CD4-positive, CD25-positive, alpha-beta regulatory T cell (primary cell): ENCODE measurements around the gene PTGER1. TPM values are rescaled to one million over a fixed set of nuclear protein-coding genes. Genes with fewer than 3 reads are reported as not detected.

Experiments
- ATAC-seq, 2 donors: fragments of 150-1000 bp; cut with Tn5 transposase; one replicate each; pipeline ENCODE4 v1.10.0; 2021; ENCODE audit warnings: low read depth in 2 of 2, moderate number of reproducible peaks in 2 of 2, moderate library complexity in 1 of 2
- DNase-seq, 3 donors: peaks; one replicate each; pipeline versions ENCODE4 v3.0.0 to v3.0.0-alpha.2; 2012 to 2022; ENCODE audit warnings: mixed read lengths in 1 of 3
- H3K27ac ChIP-seq: one replicate; pipeline ENCODE4 v1.7.0; 2013; ENCODE audit warnings: mild to moderate bottlenecking, low read length; ENCODE audit not compliant: insufficient read depth, poor library complexity, severe bottlenecking
- H3K27me3 ChIP-seq: one replicate; pipeline ENCODE4 v1.7.0; 2013; ENCODE audit warnings: low read length; ENCODE audit not compliant: control insufficient read depth, insufficient read depth
- H3K36me3 ChIP-seq: one replicate; pipeline ENCODE4 v1.7.0; 2013; ENCODE audit warnings: mild to moderate bottlenecking, low read length, moderate library complexity; ENCODE audit not compliant: control insufficient read depth, insufficient read depth
- H3K4me1 ChIP-seq: 2 replicates; pipeline ENCODE4 v1.7.0; 2013; ENCODE audit warnings: mild to moderate bottlenecking, low read length; ENCODE audit not compliant: insufficient read depth, control insufficient read depth, poor library complexity, severe bottlenecking
- H3K4me3 ChIP-seq: one replicate; pipeline ENCODE4 v1.7.0; 2013; ENCODE audit warnings: low read depth, mild to moderate bottlenecking, low read length, moderate library complexity
- H3K9me3 ChIP-seq, 2 experiments: 1 replicate in 1 of 2; 2 replicates in 1 of 2; pipeline ENCODE4 v1.7.0; 2013; ENCODE audit warnings: low read length in 2 of 2, mild to moderate bottlenecking in 1 of 2, moderate library complexity in 1 of 2; ENCODE audit not compliant: control insufficient read depth in 2 of 2
- H3K27ac Mint-ChIP-seq, 3 donors: one replicate each; pipeline ENCODE4 v1.8.0; 2020 to 2022; ENCODE audit warnings: mild to moderate bottlenecking in 3 of 3, mixed read lengths in 3 of 3, moderate library complexity in 2 of 3
- H3K27me3 Mint-ChIP-seq: one replicate; pipeline ENCODE4 v1.8.0; 2022; ENCODE audit warnings: mild to moderate bottlenecking, mixed read lengths
- H3K36me3 Mint-ChIP-seq: one replicate; pipeline ENCODE4 v1.8.0; 2020; ENCODE audit warnings: mixed read lengths
- H3K4me1 Mint-ChIP-seq, 4 donors: one replicate each; pipeline ENCODE4 v1.8.0; 2020 to 2022; ENCODE audit warnings: mixed read lengths in 4 of 4, mild to moderate bottlenecking in 1 of 4
- H3K4me3 Mint-ChIP-seq, 4 donors: one replicate each; pipeline ENCODE4 v1.8.0; 2020 to 2022; ENCODE audit warnings: mild to moderate bottlenecking in 4 of 4, mixed read lengths in 4 of 4, moderate library complexity in 3 of 4
- H3K9me3 Mint-ChIP-seq, 7 donors: one replicate each; pipeline ENCODE4 v1.8.0; 2020 to 2022; ENCODE audit warnings: mixed read lengths in 7 of 7, mild to moderate bottlenecking in 3 of 7, moderate library complexity in 2 of 7
- polyA plus RNA-seq, 4 donors: library from polyadenylated mRNA; unstranded; fragments of 300-500 nt; fragmentation: Illumina TruSeq; gene quantifications; one replicate each; pipeline ENCODE4 v1.2.3, GENCODE V29; 2021
- total RNA-seq: library from RNA; stranded (reverse); gene quantifications from one replicate; pipeline ENCODE4 v1.2.3, GENCODE V29; 2022

PTGER1 gene
- total and polyA plus RNA-seq, 5 donors from 2014 or later = not detected

DNA sequence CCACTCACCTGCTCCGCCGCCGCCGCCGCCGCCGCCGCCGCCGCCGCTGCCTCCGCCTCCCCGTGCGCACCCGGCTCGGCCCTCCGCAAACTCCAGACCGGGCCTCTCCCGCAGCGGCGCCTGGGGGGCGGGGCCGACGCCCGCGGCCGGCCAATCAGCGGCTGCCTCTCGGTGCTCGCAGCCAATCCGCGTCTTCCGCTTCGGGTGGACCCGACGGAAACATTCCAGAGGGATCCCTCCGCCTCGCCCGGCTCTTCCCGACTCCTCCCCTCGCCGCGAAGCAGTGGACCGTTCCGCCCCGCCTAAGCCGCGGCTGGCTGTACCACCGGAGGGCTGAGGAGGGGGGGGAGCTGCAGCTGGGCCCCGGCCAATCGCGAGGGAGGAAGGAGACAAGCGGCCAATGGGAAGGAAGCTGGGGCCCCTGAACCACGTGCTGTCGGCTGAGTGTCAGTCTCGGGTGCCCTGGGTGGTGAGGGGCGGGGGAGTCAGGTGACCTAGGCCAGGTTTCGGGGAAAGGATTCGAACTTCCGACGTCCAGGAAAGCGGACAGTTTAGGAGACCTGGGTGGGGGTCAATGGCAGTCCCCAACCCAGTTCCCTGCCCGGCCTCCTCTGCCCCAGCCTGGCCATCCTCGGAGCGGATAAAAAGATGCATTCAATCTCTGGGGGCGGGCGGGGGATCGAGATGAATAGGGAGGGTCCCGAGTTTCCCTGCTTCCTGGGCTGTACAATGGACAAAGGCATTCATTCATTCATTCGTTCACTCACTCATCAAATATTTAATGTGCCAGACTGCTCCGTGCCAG, 21.1 kb upstream of the PTGER1 start, which contains the start of gene GIPC1:
GIPC1 (minus strand) TSS at position 99 of the 805 bp plus-strand sequence. CDS start 13,151 bp downstream, outside the sequence.
- peak; percentile 84 for ATAC-seq
- peaks cover 23% of the 10 kb centered on the region for H3K4me1 ChIP-seq
- H3K27ac ChIP-seq = peak within 1 kb of the TSS; percentile 72
- Mint-ChIP-seq H3K9me3 (no peaks in the 10 kb centered on the region), H3K4me1 (peaks cover 4 to 38% (median 14%) of the 10 kb centered on the region in 4 donors), H3K4me3 (peak within 1 kb of the TSS; percentile 89 to 95 (median 90)), H3K27me3 (no peaks in the 10 kb centered on the region), H3K36me3 (peaks cover 10% of the 10 kb centered on the region), H3K27ac (peak within 1 kb of the TSS; percentile 81 to 91 (median 86))
- peak within 1 kb of the TSS; percentile 79 for H3K4me3 ChIP-seq
- peaks cover 4% of the 10 kb centered on the region for H3K36me3 ChIP-seq
- no peaks in the 10 kb centered on the region for H3K9me3 ChIP-seq
- H3K27me3 ChIP-seq = no peaks in the 10 kb centered on the region
- peak; percentile 79 to 86 (median 84) for DNase-seq

DNA sequence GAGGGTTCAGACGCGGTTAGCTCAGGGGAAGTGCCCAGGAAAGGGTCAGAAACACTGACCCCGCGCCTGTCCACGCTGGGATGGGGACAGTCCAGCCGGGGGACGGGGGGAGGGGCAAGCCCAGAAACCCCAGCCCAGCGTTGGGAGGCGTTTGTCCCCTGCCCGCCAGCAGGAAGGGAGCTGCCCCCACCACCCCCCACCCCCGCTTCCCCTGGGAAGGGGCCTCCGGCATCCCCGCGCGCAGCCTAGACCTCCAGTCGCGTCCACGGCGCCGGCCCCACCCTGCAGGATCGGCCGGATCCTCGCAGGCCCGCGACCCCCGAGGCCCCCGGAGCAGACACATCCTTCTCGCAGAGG, 20.5 kb upstream of the PTGER1 start:
- H3K4me1 Mint-ChIP-seq = peaks cover 4 to 38% (median 14%) of the 10 kb centered on the region in 4 donors
- DNase-seq (no peak), ATAC-seq (no peak)
- H3K9me3 ChIP-seq = no peaks in the 10 kb centered on the region
- H3K27me3 ChIP-seq = no peaks in the 10 kb centered on the region
- no peaks in the 10 kb centered on the region for H3K9me3 Mint-ChIP-seq
- peak overlapping the region; percentile 89 to 95 (median 90) for H3K4me3 Mint-ChIP-seq
- peaks cover 7% of the 10 kb centered on the region for H3K36me3 ChIP-seq
- peaks cover 10% of the 10 kb centered on the region for H3K36me3 Mint-ChIP-seq
- H3K27ac ChIP-seq = peak overlapping the region; percentile 72
- H3K27me3 Mint-ChIP-seq = no peaks in the 10 kb centered on the region
- peak overlapping the region; percentile 79 for H3K4me3 ChIP-seq
- peaks cover 23% of the 10 kb centered on the region for H3K4me1 ChIP-seq
- H3K27ac Mint-ChIP-seq = peak overlapping the region; percentile 81 to 91 (median 86)

DNA sequence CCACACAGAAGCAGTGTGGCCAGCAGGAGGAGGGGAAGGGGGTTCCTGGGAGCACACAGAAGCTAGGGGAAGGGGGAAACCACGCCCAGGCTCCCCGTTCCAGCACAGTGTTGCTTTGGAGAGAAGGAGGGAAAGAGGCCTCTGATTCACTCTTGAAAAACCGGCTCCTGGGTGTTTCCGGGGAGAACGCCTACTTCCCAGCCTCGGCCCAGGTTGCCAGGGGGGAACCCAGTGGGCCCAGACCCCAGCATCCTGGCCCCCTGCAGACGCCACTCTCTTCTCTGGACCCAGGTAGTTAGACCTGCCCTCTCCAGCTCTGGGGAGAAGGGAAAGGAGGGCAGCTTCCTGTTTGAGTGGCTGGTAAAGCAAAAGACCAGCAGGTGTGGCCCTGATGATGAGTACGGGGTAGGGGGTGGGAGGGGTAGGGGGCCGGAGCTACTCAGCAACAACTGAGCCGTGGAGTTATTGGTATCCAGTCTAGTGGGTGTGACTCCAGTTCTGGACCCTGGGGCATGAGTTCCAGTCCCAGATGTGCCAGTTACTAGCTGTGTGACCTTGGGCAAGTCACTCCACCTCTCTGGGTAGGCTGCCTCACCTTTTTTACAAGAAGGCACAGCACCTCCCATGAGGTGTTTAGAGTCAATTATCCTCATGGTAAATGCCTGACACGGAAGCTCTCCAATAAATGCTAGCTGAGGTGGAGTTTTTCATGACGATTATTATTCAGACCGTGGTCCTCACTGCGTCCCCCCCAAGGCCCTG, 19.9 kb upstream of the PTGER1 start:
- Mint-ChIP-seq H3K36me3 (peaks cover 10% of the 10 kb centered on the region), H3K4me1 (peaks cover 4 to 38% (median 14%) of the 10 kb centered on the region in 4 donors), H3K9me3 (no peaks in the 10 kb centered on the region), H3K27me3 (no peaks in the 10 kb centered on the region), H3K27ac (peak overlapping the region; percentile 81 to 91 (median 86)), H3K4me3 (peak overlapping the region; percentile 89 to 95 (median 90))
- DNase-seq (peak in 1 of 3 donors; percentile 48), ATAC-seq (peak in 1 of 2 donors; percentile 11)
- Histone ChIP-seq H3K36me3 (peaks cover 7% of the 10 kb centered on the region), H3K27ac (peak overlapping the region; percentile 72), H3K27me3 (no peaks in the 10 kb centered on the region), H3K4me1 (peaks cover 23% of the 10 kb centered on the region), H3K9me3 (no peaks in the 10 kb centered on the region), H3K4me3 (peak overlapping the region; percentile 79)

DNA sequence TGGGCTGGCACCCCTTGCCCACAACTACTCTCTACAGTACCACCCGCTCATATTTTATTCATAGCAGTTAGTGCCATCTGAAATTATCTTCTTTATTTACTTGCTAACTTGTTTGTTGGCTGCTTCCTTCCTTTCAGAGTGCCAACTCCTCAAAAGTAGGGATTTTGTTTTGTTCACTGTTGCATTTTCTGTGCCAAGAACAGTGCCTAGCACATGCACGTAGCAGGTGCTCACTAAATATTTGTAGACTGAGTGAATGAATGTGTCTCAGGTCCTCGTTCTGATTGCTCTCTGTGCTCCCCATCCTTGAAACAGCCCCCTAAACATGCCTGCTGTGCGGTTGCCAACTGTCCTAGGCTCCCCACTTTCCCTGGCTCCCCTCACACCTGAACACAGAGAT, 19.3 kb upstream of the PTGER1 start:
- Histone ChIP-seq H3K4me3 (peak overlapping the region; percentile 19), H3K9me3 (no peaks in the 10 kb centered on the region), H3K27me3 (no peaks in the 10 kb centered on the region), H3K27ac (peak overlapping the region; percentile 72), H3K36me3 (peaks cover 7% of the 10 kb centered on the region), H3K4me1 (peaks cover 23% of the 10 kb centered on the region)
- Mint-ChIP-seq H3K27ac (peak overlapping the region; percentile 71 to 91 (median 81)), H3K9me3 (no peaks in the 10 kb centered on the region), H3K36me3 (peaks cover 16% of the 10 kb centered on the region), H3K4me1 (peaks cover 8 to 38% (median 14%) of the 10 kb centered on the region in 4 donors), H3K27me3 (no peaks in the 10 kb centered on the region), H3K4me3 (peak overlapping the region; percentile 81 to 95 (median 90))
- no peak for ATAC-seq
- DNase-seq = no peak

DNA sequence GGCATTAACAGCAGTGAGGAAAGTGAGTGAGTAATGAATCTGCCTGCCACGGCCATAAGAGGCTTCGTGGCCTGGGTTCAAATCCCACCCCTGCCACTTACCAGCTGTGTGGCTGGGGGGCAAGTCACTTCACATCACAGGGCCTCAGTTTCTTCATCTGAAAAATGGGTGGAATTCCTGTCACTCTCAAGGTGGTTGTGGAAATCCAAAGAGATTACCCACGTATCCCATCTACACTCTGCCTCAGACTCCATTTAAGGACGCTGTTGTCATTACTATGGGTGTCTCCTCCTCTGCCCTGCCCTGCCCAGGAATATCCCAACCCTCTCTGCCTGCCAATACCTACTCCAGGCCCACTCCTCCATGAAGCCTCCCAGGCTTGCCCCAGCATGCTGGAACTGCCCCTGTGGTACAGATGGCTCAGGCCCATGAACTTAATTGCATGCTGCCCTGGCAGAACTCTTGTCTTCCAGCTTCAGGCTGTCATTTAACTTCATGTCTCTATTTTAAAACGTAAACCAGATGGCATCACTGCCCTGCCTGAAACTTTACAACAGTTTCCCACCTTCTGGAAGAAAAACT, 17.7 kb upstream of the PTGER1 start:
- Mint-ChIP-seq H3K4me3 (peak overlapping the region in 3 of 4 donors; percentile 7 to 88 (median 62)), H3K27ac (peak overlapping the region in 2 of 3 donors; percentile 44 to 71)
- no peak overlapping the region for H3K4me3 ChIP-seq

DNA sequence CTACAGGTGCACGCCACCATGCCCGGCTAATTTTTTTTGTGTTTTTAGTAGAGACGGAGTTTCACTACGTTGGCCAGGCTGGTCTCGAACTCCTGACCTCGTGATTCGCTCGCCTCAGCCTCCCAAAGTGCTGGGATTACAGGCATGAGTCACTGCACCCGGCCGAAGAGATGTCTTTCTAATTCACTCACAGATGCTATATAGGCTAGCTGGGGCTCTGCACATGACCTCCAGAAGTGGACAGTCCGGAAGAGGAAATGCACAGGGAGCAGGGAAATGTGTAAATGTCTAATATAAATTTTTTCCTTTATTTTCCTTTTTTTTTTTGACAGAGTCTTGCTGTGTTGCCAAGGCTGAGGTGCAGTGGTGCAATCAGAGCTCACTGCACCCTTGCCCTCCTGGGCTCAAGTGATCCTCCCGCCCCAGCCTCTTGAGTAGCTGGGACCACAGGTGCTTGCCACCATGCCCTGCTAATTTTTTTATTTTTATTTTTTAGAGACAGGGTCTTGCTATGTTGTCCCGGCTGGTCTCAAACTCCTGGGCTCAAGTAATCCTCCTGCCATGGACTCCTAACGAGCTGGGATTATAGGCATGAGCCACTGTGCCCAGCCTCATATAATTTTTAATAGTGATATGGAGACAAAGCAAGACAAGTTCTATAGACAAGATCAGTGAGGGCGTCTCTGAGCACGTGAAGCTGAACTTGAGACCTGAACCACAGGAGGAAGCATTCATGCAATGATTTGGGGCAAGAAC, 12.4 kb upstream of the PTGER1 start:
- Histone ChIP-seq H3K27me3 (no peaks in the 10 kb centered on the region), H3K27ac (no peak overlapping the region), H3K4me3 (no peak overlapping the region), H3K4me1 (no peaks in the 10 kb centered on the region), H3K9me3 (no peaks in the 10 kb centered on the region), H3K36me3 (peaks cover 12% of the 10 kb centered on the region)
- H3K4me1 Mint-ChIP-seq = peaks cover 4 to 15% (median 9%) of the 10 kb centered on the region in 4 donors
- peaks cover 25% of the 10 kb centered on the region for H3K36me3 Mint-ChIP-seq
- DNase-seq = no peak
- H3K27ac Mint-ChIP-seq = no peak overlapping the region
- H3K4me3 Mint-ChIP-seq = no peak overlapping the region
- peaks cover 4% of the 10 kb centered on the region for H3K27me3 Mint-ChIP-seq
- no peaks in the 10 kb centered on the region for H3K9me3 Mint-ChIP-seq
- ATAC-seq = no peak

More for the DNA sequence above, 17.7 kb upstream of the PTGER1 start:
- no peaks in the 10 kb centered on the region for H3K27me3 ChIP-seq
- H3K9me3 Mint-ChIP-seq = no peaks in the 10 kb centered on the region
- DNase-seq (no peak), ATAC-seq (no peak)
- peaks cover 23% of the 10 kb centered on the region for H3K4me1 ChIP-seq
- H3K36me3 Mint-ChIP-seq = peaks cover 22% of the 10 kb centered on the region
- no peaks in the 10 kb centered on the region for H3K27me3 Mint-ChIP-seq
- H3K9me3 ChIP-seq = no peaks in the 10 kb centered on the region
- H3K4me1 Mint-ChIP-seq = peaks cover 8 to 38% (median 14%) of the 10 kb centered on the region in 4 donors
- peaks cover 12% of the 10 kb centered on the region for H3K36me3 ChIP-seq
- H3K27ac ChIP-seq = no peak overlapping the region
